ENCODE results near the gene NECTIN2. TPM values are rescaled to one million over a fixed set of nuclear protein-coding genes. Genes with fewer than 3 reads are reported as not detected.

NECTIN2 gene
- total RNA-seq (2021), result 115 and 136 TPM in 2 replicates
- percentile 80 among the genes with signal in this experiment for Bru-seq, nascent RNA
- BruChase-seq, experiment 1, labeled RNA remaining after a 2-hour chase, result percentile 88 among the genes with signal in this experiment
- percentile 91 among the genes with signal in this experiment for BruChase-seq, experiment 2, labeled RNA remaining after a 6-hour chase
- long read RNA-seq, transcript NECTIN2-202 (6 exons, 2,112 nt), result minor isoform, 138 of 344 reads
- long read RNA-seq, transcript NECTIN2-201 (9 exons, 2,466 nt), result major isoform, 152 of 344 reads
- long read RNA-seq, partial matches to known transcripts, result 20 of 344 reads
- long read RNA-seq, other reads (novel, unspliced or antisense), result 34 of 344 reads

DNA sequence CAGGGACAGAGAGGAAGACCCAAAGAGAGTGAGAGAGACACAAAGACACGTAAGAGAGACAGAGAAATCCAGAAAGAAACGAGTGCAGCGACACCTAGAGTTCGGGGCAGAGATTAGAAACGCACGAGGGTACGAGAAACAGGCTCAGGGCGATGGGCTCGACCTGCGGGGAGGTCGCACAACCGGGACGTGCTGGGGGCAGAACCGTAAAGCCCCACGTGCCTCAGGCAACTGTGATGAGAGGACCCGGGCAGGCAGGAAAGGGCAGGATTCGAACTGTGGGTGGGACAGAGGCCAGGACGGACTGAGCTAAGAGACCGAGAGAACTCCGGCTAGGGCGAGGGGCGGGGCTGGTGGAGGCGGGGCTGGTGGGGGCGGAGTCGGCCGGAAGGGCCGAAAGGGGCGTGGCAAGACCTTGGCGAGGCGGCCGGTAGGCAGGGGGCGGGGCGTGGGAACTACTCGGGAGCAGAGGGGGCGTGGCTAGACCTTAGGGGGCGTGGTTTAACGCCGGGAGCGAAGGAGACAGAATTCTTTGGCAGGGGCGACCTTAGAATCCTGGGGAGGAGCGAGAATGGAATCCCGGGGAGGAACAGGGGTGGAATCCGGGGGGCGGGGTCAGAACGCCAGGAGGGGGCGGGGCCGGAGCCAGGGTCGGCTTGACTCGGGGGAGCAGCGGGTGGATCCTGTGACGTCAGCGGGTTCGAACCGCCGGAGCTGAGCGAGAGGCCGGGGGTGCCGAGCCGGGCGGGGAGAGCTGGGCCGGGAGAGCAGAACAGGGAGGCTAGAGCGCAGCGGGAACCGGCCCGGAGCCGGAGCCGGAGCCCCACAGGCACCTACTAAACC lies at the start of gene NECTIN2:
NECTIN2 (plus strand) TSS at position 686 of the 843 bp plus-strand sequence. CDS start 229 bp downstream, outside the sequence.
- Histone ChIP-seq H3K9me2 (ENCODE audit: insufficient read depth) (no peaks in the 10 kb centered on the region), H3K9me3 (ENCODE audit: insufficient read depth, low read depth) (no peaks in the 10 kb centered on the region), H2AFZ (peak within 1 kb of the TSS; percentile 88), H3K36me3 (ENCODE audit: low read depth) (no peaks in the 10 kb centered on the region), H3K4me1 (replicated peaks; ENCODE audit: insufficient read depth) (peaks cover 17% of the 10 kb centered on the region), H3K4me3 (peak within 1 kb of the TSS; percentile 83), H3K27me3 (ENCODE audit: insufficient read depth, low read depth) (no peaks in the 10 kb centered on the region), H3K27ac (peak within 1 kb of the TSS; percentile 86), H3K79me2 (ENCODE audit: low read depth) (peaks cover 45% of the 10 kb centered on the region), H3K4me2 (peak within 1 kb of the TSS; percentile 91), H4K20me1 (ENCODE audit: insufficient read depth) (peaks cover 28% of the 10 kb centered on the region), H3F3A (ENCODE audit: insufficient read depth, low read depth) (peaks cover 40% of the 10 kb centered on the region)
- ChIA-PET POLR2A (ENCODE audit: unreplicated experiment) (interaction anchor here (0.5 to 1.0 kb wide), 11 partner anchors 38 to 1177 kb away, joined by 3 to 36 read pairs (median 9); partner anchors contain the start of gene DMPK), CTCF (interaction anchor here (0.5 to 1.0 kb wide), 13 partner anchors 28 to 269 kb away, joined by 3 to 30 read pairs (median 4); no protein-coding TSS in a partner anchor)
- DNase-seq, result peak; percentile 93 to 100
- no peak for TF ChIP-seq EZH2 (IDR thresholded peaks at IDR 0.05; ENCODE audit: low read depth)
- TF ChIP-seq, protein P1, sequence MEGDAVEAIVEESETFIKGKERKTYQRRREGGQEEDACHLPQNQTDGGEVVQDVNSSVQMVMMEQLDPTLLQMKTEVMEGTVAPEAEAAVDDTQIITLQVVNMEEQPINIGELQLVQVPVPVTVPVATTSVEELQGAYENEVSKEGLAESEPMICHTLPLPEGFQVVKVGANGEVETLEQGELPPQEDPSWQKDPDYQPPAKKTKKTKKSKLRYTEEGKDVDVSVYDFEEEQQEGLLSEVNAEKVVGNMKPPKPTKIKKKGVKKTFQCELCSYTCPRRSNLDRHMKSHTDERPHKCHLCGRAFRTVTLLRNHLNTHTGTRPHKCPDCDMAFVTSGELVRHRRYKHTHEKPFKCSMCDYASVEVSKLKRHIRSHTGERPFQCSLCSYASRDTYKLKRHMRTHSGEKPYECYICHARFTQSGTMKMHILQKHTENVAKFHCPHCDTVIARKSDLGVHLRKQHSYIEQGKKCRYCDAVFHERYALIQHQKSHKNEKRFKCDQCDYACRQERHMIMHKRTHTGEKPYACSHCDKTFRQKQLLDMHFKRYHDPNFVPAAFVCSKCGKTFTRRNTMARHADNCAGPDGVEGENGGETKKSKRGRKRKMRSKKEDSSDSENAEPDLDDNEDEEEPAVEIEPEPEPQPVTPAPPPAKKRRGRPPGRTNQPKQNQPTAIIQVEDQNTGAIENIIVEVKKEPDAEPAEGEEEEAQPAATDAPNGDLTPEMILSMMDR (conservative IDR thresholded peaks at IDR 0.05), result peak; percentile 93
- no TSS peak for BruUV-seq (replicated peaks)
- intact Hi-C loops (cut with micrococcal nuclease; ENCODE audit: unreplicated experiment), result loop anchor here (1.0 to 5.0 kb wide), 5 partner anchors 61 to 259 kb away; partner anchors contain the start of gene CLPTM1

DNA sequence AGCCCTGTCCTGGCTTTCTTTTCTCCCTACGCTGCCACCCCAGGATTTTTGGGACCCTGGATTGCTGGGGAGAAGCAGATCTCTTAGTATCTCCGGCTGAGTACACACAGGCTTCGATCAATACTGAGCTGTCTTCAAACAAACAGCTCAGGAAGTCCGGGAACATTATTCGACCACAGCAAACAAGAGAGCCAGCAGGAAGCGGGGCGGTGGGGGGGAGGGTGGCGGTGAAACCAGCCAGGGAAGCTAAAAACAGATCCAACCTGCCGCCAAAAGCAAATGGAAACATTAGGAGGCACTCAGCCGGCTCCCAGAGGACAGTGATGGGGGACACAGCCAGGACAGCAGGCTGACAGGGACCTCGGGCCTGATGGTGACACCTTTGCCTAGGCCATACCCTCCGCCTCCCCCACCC lies 49.4 kb upstream of the NECTIN2 start:
- ChIA-PET POLR2A (ENCODE audit: unreplicated experiment) (no interaction called here), CTCF (no interaction called here)
- Histone ChIP-seq H3K27ac (no peak overlapping the region), H3K79me2 (ENCODE audit: low read depth) (no peaks in the 10 kb centered on the region), H3K9me3 (ENCODE audit: insufficient read depth, low read depth) (no peaks in the 10 kb centered on the region), H2AFZ (no peak overlapping the region), H4K20me1 (ENCODE audit: insufficient read depth) (peaks cover 6% of the 10 kb centered on the region; the same call in 1 of the 2 replicates), H3K4me2 (no peak overlapping the region), H3F3A (ENCODE audit: insufficient read depth, low read depth) (peaks cover 58% of the 10 kb centered on the region; the same call in 1 of the 2 replicates), H3K4me1 (replicated peaks; ENCODE audit: insufficient read depth) (no peaks in the 10 kb centered on the region), H3K36me3 (ENCODE audit: low read depth) (peaks cover 21% of the 10 kb centered on the region), H3K27me3 (ENCODE audit: insufficient read depth, low read depth) (no peaks in the 10 kb centered on the region), H3K9me2 (ENCODE audit: insufficient read depth) (no peaks in the 10 kb centered on the region), H3K4me3 (no peak overlapping the region)
- intact Hi-C loops (cut with micrococcal nuclease; ENCODE audit: unreplicated experiment), result no loop called here
- TF ChIP-seq EZH2 (IDR thresholded peaks at IDR 0.05; ENCODE audit: low read depth), result no peak
- TF ChIP-seq, protein P1 (conservative IDR thresholded peaks at IDR 0.05), result no peak
- DNase-seq, result no peak
- no TSS peak for BruUV-seq (replicated peaks)

DNA sequence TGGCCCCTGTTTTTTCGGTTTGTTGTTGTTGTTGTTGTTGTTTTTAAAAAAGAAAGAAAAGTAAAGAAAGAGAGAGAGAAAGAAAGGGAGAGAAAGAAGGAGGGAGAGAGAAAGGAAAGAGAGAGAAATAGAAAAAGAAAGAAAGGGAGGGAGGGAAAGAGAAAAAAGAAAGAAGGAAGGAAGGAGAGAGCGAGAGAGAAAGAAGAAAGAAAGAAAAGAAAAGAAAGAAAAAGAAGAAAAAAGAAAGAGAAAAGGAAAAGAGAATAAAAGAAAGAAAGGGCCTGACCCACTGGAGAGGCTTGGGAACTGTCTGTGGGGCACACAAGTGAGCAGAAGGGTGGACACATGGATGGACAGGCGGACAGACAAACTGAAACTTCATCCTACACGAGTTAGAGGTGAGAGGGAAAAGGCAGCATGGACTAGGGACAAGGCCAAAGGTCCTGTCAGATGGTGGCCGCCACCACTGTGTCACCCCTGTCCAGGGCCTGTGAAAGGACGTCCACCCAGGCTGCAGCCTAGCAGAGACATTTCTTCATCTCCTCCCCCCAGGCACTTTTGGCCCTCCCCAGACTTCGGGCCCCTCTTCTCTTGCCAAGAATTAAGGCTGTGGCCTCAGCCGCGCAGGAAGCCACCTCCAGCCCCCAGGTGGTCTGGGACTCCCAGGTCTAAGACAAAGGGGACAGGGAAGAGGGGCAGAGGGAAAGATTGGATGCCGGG lies 46.3 kb upstream of the NECTIN2 start:
- H3K79me2 ChIP-seq (ENCODE audit: low read depth), result no peaks in the 10 kb centered on the region

More for the DNA sequence above, 46.3 kb upstream of the NECTIN2 start:
- no peak overlapping the region for H3K4me2 ChIP-seq
- CTCF ChIA-PET, result no interaction called here
- no peaks in the 10 kb centered on the region for H3K9me2 ChIP-seq (ENCODE audit: insufficient read depth)
- H3K27ac ChIP-seq, result no peak overlapping the region
- H3F3A ChIP-seq (ENCODE audit: insufficient read depth, low read depth), result peaks cover 75% of the 10 kb centered on the region
- H3K4me3 ChIP-seq, result no peak overlapping the region
- TF ChIP-seq EZH2 (IDR thresholded peaks at IDR 0.05; ENCODE audit: low read depth), result no peak
- TF ChIP-seq, protein P1 (conservative IDR thresholded peaks at IDR 0.05), result no peak
- no peaks in the 10 kb centered on the region for H3K27me3 ChIP-seq (ENCODE audit: insufficient read depth, low read depth)
- intact Hi-C loops (cut with micrococcal nuclease; ENCODE audit: unreplicated experiment), result no loop called here
- DNase-seq, result no peak
- POLR2A ChIA-PET (ENCODE audit: unreplicated experiment), result no interaction called here
- H4K20me1 ChIP-seq (ENCODE audit: insufficient read depth), result peaks cover 6% of the 10 kb centered on the region; the same call in 1 of the 2 replicates
- no peak overlapping the region for H2AFZ ChIP-seq
- H3K4me1 ChIP-seq (replicated peaks; ENCODE audit: insufficient read depth), result peaks cover 22% of the 10 kb centered on the region
- no TSS peak for BruUV-seq (replicated peaks)
- no peaks in the 10 kb centered on the region for H3K9me3 ChIP-seq (ENCODE audit: insufficient read depth, low read depth)
- H3K36me3 ChIP-seq (ENCODE audit: low read depth), result peaks cover 13% of the 10 kb centered on the region
